Panc1 (cell line): ENCODE results near the gene LOXL4. TPM values are rescaled to one million over a fixed set of nuclear protein-coding genes. Genes with fewer than 3 reads are reported as not detected.

Source experiments
- ATAC-seq: fragments of 200-7000 bp; cut with Tn5 transposase; 2 replicates; pipeline ENCODE4 v1.9.1; 2020; ENCODE audit warnings: mild to moderate bottlenecking, moderate library complexity
- Bru-seq: library from RNA; stranded (reverse); fragments of 400-500 nt; gene quantifications from one replicate; lab custom pipeline; 2021; lab: Mats Ljungman, UMichigan
- BruChase-seq, 2 experiments: library from RNA; stranded (reverse); fragments of 400-500 nt; gene quantifications; one replicate each; lab custom pipeline; 2021; lab: Mats Ljungman, UMichigan
- BruUV-seq: library from RNA; stranded (reverse); fragments of 400-500 nt; replicated peaks from 2 replicates; lab custom pipeline; 2021; lab: Mats Ljungman, UMichigan
- CTCF ChIA-PET: fragments of 300-600 bp; sonication (Branson Sonifier 250); formaldehyde crosslinking; loops from one replicate; lab custom pipeline; 2022; ENCODE audit warnings: antibody characterized with exemption; lab: Charles Lee
- POLR2A ChIA-PET: fragments of 300-600 bp; sonication (Branson Sonifier 250); formaldehyde crosslinking; loops from one replicate; lab custom pipeline; 2022; ENCODE audit warnings: antibody characterized with exemption; lab: Charles Lee
- DNase-seq: peaks from one replicate; pipeline ENCODE4 v3.0.0-alpha.2; 2010; ENCODE audit warnings: low read depth, low spot score
- H3K27ac ChIP-seq: 2 replicates; pipeline ENCODE4 v1.5.1; 2011; ENCODE audit warnings: mild to moderate bottlenecking, low read length, inconsistent platforms
- H3K27me3 ChIP-seq: fragments of 200-500 bp; sonication (Bioruptor generic); 2 replicates; pipeline ENCODE4 v1.6.0; 2014; ENCODE audit warnings: low read length, inconsistent platforms; ENCODE audit not compliant: control insufficient read depth, insufficient read depth
- H3K36me3 ChIP-seq: fragments of 200-500 bp; sonication (Bioruptor generic); 2 replicates; pipeline ENCODE4 v1.5.1; 2014; ENCODE audit warnings: inconsistent platforms, mild to moderate bottlenecking, low read length, moderate library complexity; ENCODE audit not compliant: control insufficient read depth, insufficient read depth
- H3K4me1 ChIP-seq: 2 replicates; pipeline ENCODE4 v1.5.1; 2011; ENCODE audit warnings: inconsistent platforms, mild to moderate bottlenecking, low read length, moderate library complexity; ENCODE audit not compliant: control insufficient read depth, insufficient read depth
- H3K4me3 ChIP-seq, 2 experiments: 2 replicates each; pipeline ENCODE4 v1.5.1; 2011 to 2012; ENCODE audit warnings: low read depth in 2 of 2, low read length in 2 of 2, mild to moderate bottlenecking in 2 of 2, inconsistent platforms in 1 of 2, moderate library complexity in 1 of 2
- H3K9me3 ChIP-seq: fragments of 200-500 bp; sonication (Bioruptor generic); 2 replicates; pipeline ENCODE4 v1.5.1; 2014; ENCODE audit warnings: low read depth, mild to moderate bottlenecking, inconsistent platforms, low read length, moderate library complexity; ENCODE audit not compliant: control insufficient read depth, insufficient read depth
- CTCF ChIP-seq: fragments of 450-650 bp; IDR thresholded peaks from 2 replicates; pipeline ENCODE4 v1.5.1; 2017; ENCODE audit warnings: mild to moderate bottlenecking
- POLR2AphosphoS5 ChIP-seq: IDR thresholded peaks from 2 replicates; pipeline ENCODE4 v1.6.1; 2012; ENCODE audit warnings: mild to moderate bottlenecking, low read depth, low read length, moderate library complexity
- REST ChIP-seq, 2 experiments: IDR thresholded peaks; 2 replicates each; pipeline ENCODE4 v1.6.1; 2011 to 2012; ENCODE audit warnings: low read depth in 2 of 2, control low read depth in 1 of 2, low read length in 1 of 2, mild to moderate bottlenecking in 1 of 2, moderate library complexity in 1 of 2; ENCODE audit not compliant: insufficient read depth in 1 of 2
- SIN3A ChIP-seq: IDR thresholded peaks from 2 replicates; pipeline ENCODE4 v1.6.1; 2012; ENCODE audit warnings: low read depth, mild to moderate bottlenecking, low read length, moderate library complexity, borderline replicate concordance; ENCODE audit not compliant: insufficient read depth
- TCF7L2 ChIP-seq: IDR thresholded peaks from 2 replicates; pipeline ENCODE4 v1.6.1; 2011; ENCODE audit warnings: mild to moderate bottlenecking, low read depth, low read length, inconsistent platforms
- in situ Hi-C: cut with HindIII; loops from 2 replicates; pipeline ENCODE4 v1.10.0; 2016; ENCODE audit warnings: low sequenced_read_pairs, low pct_unique_long_range_greater_than_20kb
- intact Hi-C: fragments of 100-400 bp; cut with micrococcal nuclease; formaldehyde crosslinking; loops from one replicate; pipeline ENCODE4 v1.10.0; 2022; ENCODE audit not compliant: unreplicated experiment
- long read RNA-seq: library from polyadenylated mRNA; unstranded; transcript quantifications from one replicate; pipeline ENCODE4 v2.0.0, GENCODE V29; 2021; ENCODE audit not compliant: unreplicated experiment
- polyA plus RNA-seq: library from polyadenylated mRNA; unstranded; fragments of >200 nt; gene quantifications from one replicate; pipeline ENCODE4 v1.2.1, GENCODE V29; 2012; ENCODE audit warnings: missing spikeins; ENCODE audit not compliant: insufficient read length
- total RNA-seq: library from RNA; stranded (reverse); gene quantifications from one replicate; pipeline ENCODE4 v1.2.1, GENCODE V29; 2021; ENCODE audit not compliant: unreplicated experiment

The LOXL4 gene
- total RNA-seq (17.7 TPM), Bru-seq, nascent RNA (percentile 53 among the genes with signal in this experiment), BruChase-seq, experiment 1, labeled RNA remaining after a 2-hour chase (percentile 51 among the genes with signal in this experiment), BruChase-seq, experiment 2, labeled RNA remaining after a 6-hour chase (percentile 56 among the genes with signal in this experiment)
- 19.7 TPM for polyA plus RNA-seq
- long read RNA-seq, transcript LOXL4-201 (15 exons, 3,653 nt): major isoform, 47 of 92 reads
- long read RNA-seq, partial matches to known transcripts: 18 of 92 reads
- long read RNA-seq, other reads (novel, unspliced or antisense): 27 of 92 reads

GRCh38 chr10:98267894-98268693 is at the start of gene LOXL4:
LOXL4 (minus strand) TSS chr10:98268194; CDS start chr10:98263019, 5,175 bp downstream.
- Histone ChIP-seq H3K9me3 (no peaks in the 10 kb centered on the region), H3K27me3 (no peaks in the 10 kb centered on the region), H3K36me3 (no peaks in the 10 kb centered on the region), H3K4me1 (peaks cover 47% of the 10 kb centered on the region), H3K27ac (peak within 1 kb of the TSS; percentile 80), H3K4me3 (peak within 1 kb of the TSS; percentile 40 to 53)
- BruUV-seq: no TSS peak
- in situ Hi-C loops (no loop called here), intact Hi-C loops (loop anchor here (10.0 kb wide), 1 partner anchor 127 kb away; no protein-coding TSS in a partner anchor)
- peak; percentile 49 for ATAC-seq
- no peak for DNase-seq
- POLR2A ChIA-PET: interaction anchor here (1.2 kb wide), 1 partner anchor 41 kb away, joined by 3 read pairs; no protein-coding TSS in a partner anchor
- CTCF ChIA-PET: interaction anchor here (0.5 to 2.4 kb wide), 2 partner anchors 41 to 680 kb away, joined by 3 to 12 read pairs; no protein-coding TSS in a partner anchor
- TF ChIP-seq POLR2AphosphoS5 (no peak), CTCF (no peak), TCF7L2 (no peak), SIN3A (no peak), REST (IDR thresholded peaks at IDR 0.05; ENCODE audit: insufficient read depth in 1 of 2, low read depth in 2 of 2, low read length in 1 of 2) (no peak)

GRCh38 chr10:98316661-98317060 is 48.7 kb upstream of the LOXL4 start:
- intact Hi-C loops (no loop called here), in situ Hi-C loops (no loop called here)
- TF ChIP-seq SIN3A: no peak
- no peak for TF ChIP-seq POLR2AphosphoS5
- no peak for TF ChIP-seq REST (IDR thresholded peaks at IDR 0.05; ENCODE audit: insufficient read depth in 1 of 2, low read depth in 2 of 2, low read length in 1 of 2)
- no peak for TF ChIP-seq CTCF
- TF ChIP-seq TCF7L2: no peak
- no peaks in the 10 kb centered on the region for H3K36me3 ChIP-seq
- 0 out of 2 replicates have a peak, but pooled peaks have one; percentile 54 for ATAC-seq
- H3K27ac ChIP-seq: no peak overlapping the region
- no peaks in the 10 kb centered on the region for H3K9me3 ChIP-seq
- ChIA-PET CTCF (no interaction called here), POLR2A (no interaction called here)
- BruUV-seq: no TSS peak
- peak; percentile 35 for DNase-seq
- no peaks in the 10 kb centered on the region; the same call in 1 of the 2 replicates for H3K4me1 ChIP-seq
- no peak overlapping the region for H3K4me3 ChIP-seq
- no peaks in the 10 kb centered on the region for H3K27me3 ChIP-seq
